Activated T-cell treated with anti-CD3 and anti-CD28 coated beads, Interleukin-2, amount 50 U/mL, for 4 hours (primary cell): ENCODE results near the gene GCGR. TPM values are rescaled to one million over a fixed set of nuclear protein-coding genes. Genes with fewer than 3 reads are reported as not detected.

Experiments
- ATAC-seq, 2 donors: fragments of 200-7000 bp; cut with Tn5 transposase; one replicate each; pipeline ENCODE4 v1.10.0; 2021
- DNase-seq: peaks from one replicate; pipeline ENCODE4 v3.0.0-alpha.2; 2020
- H3K27me3 Mint-ChIP-seq: one replicate; pipeline ENCODE4 v1.8.0; 2021; ENCODE audit warnings: low read depth, mixed read lengths
- H3K36me3 Mint-ChIP-seq: one replicate; pipeline ENCODE4 v1.8.0; 2022; ENCODE audit warnings: mixed read lengths; ENCODE audit not compliant: insufficient read depth
- H3K4me1 Mint-ChIP-seq: one replicate; pipeline ENCODE4 v1.8.0; 2021; ENCODE audit warnings: low read depth, mixed read lengths
- H3K4me3 Mint-ChIP-seq: one replicate; pipeline ENCODE4 v1.8.0; 2021; ENCODE audit warnings: mild to moderate bottlenecking, moderate library complexity, mixed read lengths
- H3K9me3 Mint-ChIP-seq: one replicate; pipeline ENCODE4 v1.8.0; 2021; ENCODE audit warnings: mixed read lengths
- total RNA-seq, 3 donors: library from RNA; stranded (reverse); gene quantifications; one replicate each; pipeline ENCODE4 v1.2.1, GENCODE V29; 2021

Gene GCGR
- total RNA-seq, 3 donors from 2014 or later: not detected

DNA sequence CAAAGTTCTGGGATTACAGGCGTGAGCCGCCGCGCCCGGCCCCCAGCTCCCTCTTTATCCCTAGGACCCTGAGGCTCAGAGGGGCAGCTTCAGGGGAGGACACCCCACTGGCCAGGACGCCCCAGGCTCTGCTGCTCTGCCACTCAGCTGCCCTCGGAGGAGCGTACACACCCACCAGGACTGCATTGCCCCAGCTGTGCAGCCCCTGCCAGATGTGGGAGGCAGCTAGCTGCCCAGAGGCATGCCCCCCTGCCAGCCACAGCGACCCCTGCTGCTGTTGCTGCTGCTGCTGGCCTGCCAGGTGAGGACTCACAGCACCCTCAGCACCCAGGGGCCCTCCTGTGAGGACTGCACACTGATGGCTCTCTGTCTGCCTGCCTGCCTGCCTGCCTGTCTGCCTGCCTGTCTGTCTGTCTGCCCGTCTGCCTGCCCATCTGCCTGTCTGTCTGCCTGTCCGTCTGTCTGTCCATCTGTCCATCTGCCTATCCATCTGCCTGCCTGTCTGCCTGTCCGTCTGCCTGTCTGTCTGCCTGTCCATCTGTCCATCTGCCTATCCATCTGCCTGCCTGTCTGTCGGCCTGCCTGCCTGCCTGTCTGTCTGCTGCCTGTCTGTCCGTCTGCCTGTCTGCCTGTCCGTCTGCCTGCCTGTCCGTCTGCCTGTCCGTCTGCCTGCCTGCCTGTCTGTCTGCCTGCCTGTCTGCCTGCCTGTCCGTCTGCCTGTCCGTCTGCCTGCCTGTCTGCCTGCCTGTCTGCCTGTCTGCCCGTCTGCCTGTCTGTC lies 5.0 kb downstream of the GCGR start:
- Mint-ChIP-seq H3K27me3 (peaks cover 21% of the 10 kb centered on the region), H3K4me1 (no peaks in the 10 kb centered on the region), H3K9me3 (no peaks in the 10 kb centered on the region), H3K4me3 (no peak overlapping the region), H3K36me3 (no peaks in the 10 kb centered on the region)
- ATAC-seq: no peak
- no peak for DNase-seq

DNA sequence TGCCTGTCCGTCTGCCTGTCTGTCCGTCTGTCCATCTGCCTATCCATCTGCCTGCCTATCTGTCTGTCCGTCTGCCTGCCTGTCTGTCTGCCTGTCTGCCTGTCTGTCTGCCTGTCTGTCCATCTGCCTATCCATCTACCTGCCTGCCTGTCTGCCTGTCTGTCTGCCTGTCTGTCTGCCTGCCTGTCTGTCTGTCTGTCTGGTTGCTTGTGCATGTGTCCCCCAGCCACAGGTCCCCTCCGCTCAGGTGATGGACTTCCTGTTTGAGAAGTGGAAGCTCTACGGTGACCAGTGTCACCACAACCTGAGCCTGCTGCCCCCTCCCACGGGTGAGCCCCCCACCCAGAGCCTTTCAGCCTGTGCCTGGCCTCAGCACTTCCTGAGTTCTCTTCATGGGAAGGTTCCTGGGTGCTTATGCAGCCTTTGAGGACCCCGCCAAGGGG lies 5.6 kb downstream of the GCGR start:
- H3K4me3 Mint-ChIP-seq: no peak overlapping the region
- no peaks in the 10 kb centered on the region for H3K9me3 Mint-ChIP-seq
- peaks cover 21% of the 10 kb centered on the region for H3K27me3 Mint-ChIP-seq
- H3K36me3 Mint-ChIP-seq: no peaks in the 10 kb centered on the region
- ATAC-seq (no peak), DNase-seq (no peak)
- no peaks in the 10 kb centered on the region for H3K4me1 Mint-ChIP-seq

DNA sequence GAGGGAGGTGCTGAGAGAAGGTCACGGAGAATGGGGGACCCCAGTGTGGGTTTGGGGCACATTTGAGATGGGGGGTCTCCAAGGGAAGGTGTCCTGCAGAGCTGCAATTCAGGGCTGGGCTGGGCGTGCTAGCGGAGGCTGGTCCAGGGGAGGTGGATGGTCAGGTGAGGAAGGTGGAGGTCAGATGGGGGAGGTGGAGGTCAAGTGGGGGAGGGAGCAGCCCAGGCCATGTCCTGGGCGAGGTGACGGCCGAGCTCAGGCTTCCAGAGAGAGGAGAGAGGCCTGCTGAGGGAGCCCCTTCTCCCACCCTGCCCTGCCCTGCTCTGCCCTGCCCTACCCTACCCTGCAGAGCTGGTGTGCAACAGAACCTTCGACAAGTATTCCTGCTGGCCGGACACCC lies 6.5 kb downstream of the GCGR start:
- Mint-ChIP-seq H3K36me3 (no peaks in the 10 kb centered on the region), H3K4me1 (no peaks in the 10 kb centered on the region), H3K4me3 (no peak overlapping the region), H3K9me3 (no peaks in the 10 kb centered on the region), H3K27me3 (peaks cover 18% of the 10 kb centered on the region)
- DNase-seq (no peak), ATAC-seq (no peak)

DNA sequence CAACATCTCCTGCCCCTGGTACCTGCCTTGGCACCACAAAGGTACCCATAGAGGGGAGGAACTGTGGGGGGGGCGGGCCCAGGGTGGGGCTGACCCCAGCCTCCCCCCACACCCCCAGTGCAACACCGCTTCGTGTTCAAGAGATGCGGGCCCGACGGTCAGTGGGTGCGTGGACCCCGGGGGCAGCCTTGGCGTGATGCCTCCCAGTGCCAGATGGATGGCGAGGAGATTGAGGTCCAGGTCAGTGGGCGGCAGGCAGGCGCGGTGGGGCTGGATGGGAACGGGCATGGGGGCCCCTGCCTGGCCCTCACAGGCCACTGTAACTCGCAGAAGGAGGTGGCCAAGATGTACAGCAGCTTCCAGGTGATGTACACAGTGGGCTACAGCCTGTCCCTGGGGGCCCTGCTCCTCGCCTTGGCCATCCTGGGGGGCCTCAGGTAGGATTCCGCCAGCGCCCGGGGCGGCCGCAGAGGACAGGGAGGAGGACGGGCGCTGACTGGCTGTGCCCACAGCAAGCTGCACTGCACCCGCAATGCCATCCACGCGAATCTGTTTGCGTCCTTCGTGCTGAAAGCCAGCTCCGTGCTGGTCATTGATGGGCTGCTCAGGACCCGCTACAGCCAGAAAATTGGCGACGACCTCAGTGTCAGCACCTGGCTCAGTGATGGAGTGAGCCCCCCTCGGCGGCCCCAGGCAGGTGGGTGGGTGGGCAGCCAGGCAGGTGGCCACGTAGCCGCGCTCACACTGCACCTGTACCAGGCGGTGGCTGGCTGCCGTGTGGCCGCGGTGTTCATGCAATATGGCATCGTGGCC lies 7.1 kb downstream of the GCGR start:
- ATAC-seq (no peak), DNase-seq (no peak)

GRCh38 chr17:81811705-81812570 lies 8.0 kb downstream of the GCGR start:
- Mint-ChIP-seq H3K36me3 (no peaks in the 10 kb centered on the region), H3K4me1 (no peaks in the 10 kb centered on the region), H3K4me3 (no peak overlapping the region), H3K9me3 (no peaks in the 10 kb centered on the region), H3K27me3 (peaks cover 18% of the 10 kb centered on the region)
- DNase-seq: no peak
- no peak for ATAC-seq

More for the DNA sequence above, 7.1 kb downstream of the GCGR start:
- Mint-ChIP-seq H3K9me3 (no peaks in the 10 kb centered on the region), H3K36me3 (no peaks in the 10 kb centered on the region), H3K27me3 (peaks cover 18% of the 10 kb centered on the region), H3K4me3 (no peak overlapping the region), H3K4me1 (no peaks in the 10 kb centered on the region)

GRCh38 chr17:81812571-81813370 lies 8.8 kb downstream of the GCGR start:
- no peaks in the 10 kb centered on the region for H3K36me3 Mint-ChIP-seq
- no peaks in the 10 kb centered on the region for H3K4me1 Mint-ChIP-seq
- H3K27me3 Mint-ChIP-seq: peaks cover 15% of the 10 kb centered on the region
- DNase-seq: no peak
- H3K9me3 Mint-ChIP-seq: no peaks in the 10 kb centered on the region
- no peak overlapping the region for H3K4me3 Mint-ChIP-seq
- no peak for ATAC-seq

DNA sequence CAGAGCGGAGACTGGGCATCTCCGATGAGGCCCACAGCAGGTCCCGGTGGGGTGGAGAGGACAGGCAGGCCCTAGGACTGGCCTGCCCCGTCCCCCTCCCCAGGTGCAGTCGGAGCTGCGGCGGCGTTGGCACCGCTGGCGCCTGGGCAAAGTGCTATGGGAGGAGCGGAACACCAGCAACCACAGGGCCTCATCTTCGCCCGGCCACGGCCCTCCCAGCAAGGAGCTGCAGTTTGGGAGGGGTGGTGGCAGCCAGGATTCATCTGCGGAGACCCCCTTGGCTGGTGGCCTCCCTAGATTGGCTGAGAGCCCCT lies 9.4 kb downstream of the GCGR start:
- DNase-seq: no peak
- Mint-ChIP-seq H3K9me3 (no peaks in the 10 kb centered on the region), H3K4me3 (no peak overlapping the region), H3K4me1 (no peaks in the 10 kb centered on the region), H3K27me3 (peaks cover 15% of the 10 kb centered on the region), H3K36me3 (no peaks in the 10 kb centered on the region)
- no peak for ATAC-seq

- peaks cover 13% of the 10 kb centered on the region for H3K27me3 Mint-ChIP-seq
- no peaks in the 10 kb centered on the region for H3K9me3 Mint-ChIP-seq
- H3K36me3 Mint-ChIP-seq: no peaks in the 10 kb centered on the region
- no peak overlapping the region for H3K4me3 Mint-ChIP-seq
- no peak for DNase-seq
- ATAC-seq: no peak
- H3K4me1 Mint-ChIP-seq: no peaks in the 10 kb centered on the region
Observed at GRCh38 chr17:81813861-81814683, 10.1 kb downstream of the GCGR start.

GRCh38 chr17:81814748-81815645 lies 11.0 kb downstream of the GCGR start:
- Mint-ChIP-seq H3K27me3 (peaks cover 5% of the 10 kb centered on the region), H3K9me3 (no peaks in the 10 kb centered on the region), H3K4me3 (no peak overlapping the region), H3K36me3 (no peaks in the 10 kb centered on the region), H3K4me1 (no peaks in the 10 kb centered on the region)
- ATAC-seq (no peak), DNase-seq (no peak)

GRCh38 chr17:81815646-81815986 lies 11.7 kb downstream of the GCGR start:
- ATAC-seq (no peak), DNase-seq (no peak)
- Mint-ChIP-seq H3K4me1 (no peaks in the 10 kb centered on the region), H3K9me3 (no peaks in the 10 kb centered on the region), H3K4me3 (no peak overlapping the region), H3K27me3 (no peaks in the 10 kb centered on the region), H3K36me3 (no peaks in the 10 kb centered on the region)

DNA sequence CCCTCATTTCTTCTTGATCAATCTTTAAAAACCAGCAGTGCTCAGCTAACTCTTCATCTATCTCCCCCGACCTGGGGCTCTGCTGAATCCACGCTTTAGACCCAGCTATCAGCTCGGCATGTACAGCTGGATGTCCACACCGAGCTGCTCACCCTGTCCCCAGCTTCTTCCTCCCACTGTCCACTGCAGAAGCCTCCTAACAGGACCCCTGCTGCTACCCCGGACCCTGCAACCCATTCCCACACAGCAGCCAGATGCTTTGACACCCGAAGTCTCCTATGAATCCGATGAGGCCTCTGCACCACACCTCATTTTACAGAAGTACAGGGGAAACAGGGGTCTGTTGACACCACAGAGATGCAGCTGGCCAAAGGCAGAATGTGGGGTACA lies 13.8 kb downstream of the GCGR start:
- Mint-ChIP-seq H3K4me3 (no peak overlapping the region), H3K9me3 (no peaks in the 10 kb centered on the region), H3K27me3 (no peaks in the 10 kb centered on the region), H3K4me1 (no peaks in the 10 kb centered on the region), H3K36me3 (peaks cover 2% of the 10 kb centered on the region)
- DNase-seq (no peak), ATAC-seq (no peak)

DNA sequence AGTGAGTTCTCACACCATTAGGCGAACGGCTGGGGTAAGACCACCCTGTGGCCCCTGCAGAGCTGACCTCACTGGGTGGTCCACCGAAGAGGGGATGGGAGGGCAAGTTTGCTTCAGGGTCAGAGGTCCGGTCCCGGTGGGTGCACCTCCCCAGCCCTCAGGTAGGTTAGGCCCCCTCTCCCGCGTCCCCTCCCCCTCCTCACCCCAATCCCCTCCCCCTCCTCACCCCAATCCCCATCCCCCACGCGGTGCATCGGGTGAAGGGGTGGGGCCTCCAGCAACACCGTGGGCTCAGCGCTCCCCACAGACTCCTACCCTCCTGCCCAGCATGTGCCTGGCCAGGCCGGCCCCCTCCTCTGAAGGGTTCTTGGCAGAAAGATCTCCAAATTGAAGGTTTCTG lies 15.8 kb downstream of the GCGR start:
- DNase-seq (no peak), ATAC-seq (no peak)
- no peaks in the 10 kb centered on the region for H3K9me3 Mint-ChIP-seq
- H3K4me1 Mint-ChIP-seq: no peaks in the 10 kb centered on the region
- H3K27me3 Mint-ChIP-seq: no peaks in the 10 kb centered on the region
- H3K4me3 Mint-ChIP-seq: no peak overlapping the region
- peaks cover 4% of the 10 kb centered on the region for H3K36me3 Mint-ChIP-seq
